WTC11 (cell line): ENCODE results near the gene AKAP10. TPM values are rescaled to one million over a fixed set of nuclear protein-coding genes. Genes with fewer than 3 reads are reported as not detected.

Experiments used
- ATAC-seq: fragments of 200-7000 bp; cut with Tn5 transposase; 2 replicates; pipeline ENCODE4 v1.10.0; 2021; ENCODE audit warnings: mild to moderate bottlenecking, moderate library complexity
- CTCF ChIA-PET: fragments of 300-600 bp; sonication (Branson Sonifier 250); formaldehyde crosslinking; loops from one replicate; lab custom pipeline; 2021; ENCODE audit warnings: antibody characterized with exemption; lab: Charles Lee
- POLR2A ChIA-PET: fragments of 350-600 bp; sonication (Branson Sonifier 250); formaldehyde crosslinking; loops from one replicate; lab custom pipeline; 2021; ENCODE audit warnings: antibody characterized with exemption; lab: Charles Lee
- DNase-seq: peaks from one replicate; pipeline ENCODE4 v3.0.0; 2021; ENCODE audit warnings: low spot score
- H3K27ac Mint-ChIP-seq: 2 replicates; pipeline ENCODE4 v1.8.0; 2021; ENCODE audit warnings: mixed read lengths
- H3K27me3 Mint-ChIP-seq: 2 replicates; pipeline ENCODE4 v1.8.0; 2021; ENCODE audit warnings: low read depth, mild to moderate bottlenecking, moderate library complexity, mixed read lengths
- H3K36me3 Mint-ChIP-seq: 2 replicates; pipeline ENCODE4 v1.8.0; 2021; ENCODE audit warnings: mixed read lengths
- H3K4me1 Mint-ChIP-seq: 2 replicates; pipeline ENCODE4 v1.8.0; 2022; ENCODE audit warnings: mixed read lengths
- H3K4me3 Mint-ChIP-seq: 2 replicates; pipeline ENCODE4 v1.8.0; 2021; ENCODE audit warnings: mild to moderate bottlenecking, moderate library complexity, mixed read lengths
- H3K9me3 Mint-ChIP-seq: 2 replicates; pipeline ENCODE4 v1.8.0; 2021; ENCODE audit warnings: mixed read lengths
- CREB1 ChIP-seq: sonication (generic); formaldehyde crosslinking; IDR thresholded peaks from 2 replicates; pipeline ENCODE4 v1.8.0; 2023; ENCODE audit warnings: mild to moderate bottlenecking, missing genetic modification reagents
- CREM ChIP-seq: sonication (generic); formaldehyde crosslinking; IDR thresholded peaks from 2 replicates; pipeline ENCODE4 v1.8.1; 2022; ENCODE audit warnings: mild to moderate bottlenecking, missing genetic modification reagents, moderate library complexity
- CTCF ChIP-seq: fragments of 200-600 bp; IDR thresholded peaks from 2 replicates; pipeline ENCODE4 v1.8.0; 2022; ENCODE audit warnings: antibody characterized with exemption
- ELF4 ChIP-seq: sonication (generic); formaldehyde crosslinking; IDR thresholded peaks from 2 replicates; pipeline ENCODE4 v1.8.1; 2022; ENCODE audit warnings: low read depth, mild to moderate bottlenecking, moderate library complexity, missing genetic modification reagents
- GABPB1 ChIP-seq: sonication (generic); formaldehyde crosslinking; IDR thresholded peaks from 2 replicates; pipeline ENCODE4 v1.8.1; 2023; ENCODE audit warnings: mild to moderate bottlenecking, missing genetic modification reagents
- JAZF1 ChIP-seq: fragments of 250-450 bp; sonication (Bioruptor Pico); IDR thresholded peaks from 2 replicates; pipeline ENCODE4 v1.9.0; 2021; ENCODE audit warnings: moderate library complexity, mild to moderate bottlenecking, inconsistent platforms
- MAX ChIP-seq: sonication (generic); formaldehyde crosslinking; IDR thresholded peaks from 2 replicates; pipeline ENCODE4 v1.8.0; 2022; ENCODE audit warnings: mild to moderate bottlenecking, missing genetic modification reagents
- MXD4 ChIP-seq: fragments of 250-450 bp; sonication (Bioruptor Pico); IDR thresholded peaks from 2 replicates; pipeline ENCODE4 v1.8.0; 2021; ENCODE audit warnings: mild to moderate bottlenecking, moderate library complexity, borderline replicate concordance
- NFATC4 ChIP-seq: fragments of 250-450 bp; sonication (Bioruptor Pico); IDR thresholded peaks from 2 replicates; pipeline ENCODE4 v1.9.0; 2021; ENCODE audit warnings: mild to moderate bottlenecking
- NR1H2 ChIP-seq: sonication (generic); formaldehyde crosslinking; IDR thresholded peaks from 2 replicates; pipeline ENCODE4 v1.9.0; 2021; ENCODE audit warnings: mild to moderate bottlenecking, moderate library complexity, missing genetic modification reagents
- PREB ChIP-seq: sonication (generic); formaldehyde crosslinking; IDR thresholded peaks from 2 replicates; pipeline ENCODE4 v1.8.1; 2022; ENCODE audit warnings: mild to moderate bottlenecking, missing genetic modification reagents, moderate library complexity, borderline replicate concordance
- SMAD3 ChIP-seq: sonication (generic); formaldehyde crosslinking; IDR thresholded peaks from 2 replicates; pipeline ENCODE4 v1.8.0; 2022; ENCODE audit warnings: missing genetic modification reagents, mild to moderate bottlenecking, borderline replicate concordance
- TCF7 ChIP-seq: sonication (generic); formaldehyde crosslinking; IDR thresholded peaks from 2 replicates; pipeline ENCODE4 v1.8.0; 2022; ENCODE audit warnings: mild to moderate bottlenecking, low read depth, missing genetic modification reagents, moderate library complexity
- ZMAT4 ChIP-seq: fragments of 250-450 bp; sonication (Bioruptor Pico); IDR thresholded peaks from 2 replicates; pipeline ENCODE4 v1.9.0; 2021; ENCODE audit warnings: mild to moderate bottlenecking
- ZNF219 ChIP-seq: sonication (generic); formaldehyde crosslinking; IDR thresholded peaks from 2 replicates; pipeline ENCODE4 v1.8.0; 2023; ENCODE audit warnings: missing genetic modification reagents, mild to moderate bottlenecking, borderline replicate concordance
- ZNF281 ChIP-seq: sonication (generic); formaldehyde crosslinking; IDR thresholded peaks from 2 replicates; pipeline ENCODE4 v1.8.0; 2023; ENCODE audit warnings: mild to moderate bottlenecking, missing genetic modification reagents
- ZNF416 ChIP-seq: fragments of 250-450 bp; sonication (Bioruptor Pico); IDR thresholded peaks from 2 replicates; pipeline ENCODE4 v1.9.0; 2021; ENCODE audit warnings: mild to moderate bottlenecking, inconsistent platforms
- total RNA-seq: library from RNA; stranded (reverse); gene quantifications from 3 replicates; pipeline ENCODE4 v1.2.3, GENCODE V29; 2021
- TF ChIP-seq, protein P1 (sequence below): fragments of 250-450 bp; sonication (Bioruptor Pico); IDR thresholded peaks from 2 replicates; pipeline ENCODE4 v1.8.0; 2021; ENCODE audit warnings: mild to moderate bottlenecking
- TF ChIP-seq, protein P2 (sequence below): fragments of 250-450 bp; sonication (Bioruptor Pico); IDR thresholded peaks from 2 replicates; pipeline ENCODE4 v2.1.2; 2022; ENCODE audit warnings: mild to moderate bottlenecking, moderate library complexity

Gene AKAP10
- total RNA-seq, 1 experiment from 2014 or later = 29.9 TPM

GRCh38 chr17:19978209-19978802, 678 bp upstream of the AKAP10 start:
- CTCF ChIA-PET = interaction anchor here (1.2 to 1.9 kb wide), 4 partner anchors 15 to 249 kb away, joined by 3 to 14 read pairs (median 7); partner anchors contain the start of genes SPECC1 and ULK2

DNA sequence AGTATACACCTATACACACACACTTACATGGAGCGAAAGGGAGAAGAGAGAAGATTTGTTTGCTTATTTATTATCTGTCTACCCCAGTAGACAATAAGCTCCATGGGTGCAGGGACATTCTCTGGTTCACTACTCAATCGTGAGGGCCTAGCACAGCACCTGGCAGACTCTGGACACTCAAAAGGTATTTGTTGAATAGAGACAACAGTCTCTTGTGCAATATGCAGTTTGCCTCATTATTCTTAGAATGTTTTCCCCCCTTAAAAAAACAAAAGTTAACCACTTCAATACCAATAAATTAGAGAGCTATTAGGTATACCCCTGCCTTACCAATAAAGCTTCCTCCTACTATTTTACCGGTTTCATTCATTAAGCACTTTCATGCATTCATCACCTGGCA, 2.0 kb downstream of the AKAP10 start:
- ChIA-PET CTCF (no interaction called here), POLR2A (no interaction called here)
- Mint-ChIP-seq H3K27ac (peak overlapping the region; percentile 71), H3K36me3 (peaks cover 38% of the 10 kb centered on the region), H3K4me3 (peak overlapping the region; percentile 34), H3K4me1 (peaks cover 28% of the 10 kb centered on the region), H3K9me3 (peaks cover 7% of the 10 kb centered on the region), H3K27me3 (peaks cover 3% of the 10 kb centered on the region; the same call in 1 of the 2 replicates)
- TF ChIP-seq ZMAT4 (CRISPR knock-in tag) (no peak), ZNF219 (no peak), NR1H2 (CRISPR knock-in tag) (no peak), MXD4 (CRISPR knock-in tag) (no peak), GABPB1 (no peak), CREM (CRISPR knock-in tag) (no peak), ELF4 (CRISPR knock-in tag) (no peak), CTCF (no peak), NFATC4 (CRISPR knock-in tag) (no peak), TCF7 (CRISPR knock-in tag) (no peak), SMAD3 (no peak), MAX (CRISPR knock-in tag) (no peak), JAZF1 (CRISPR knock-in tag) (no peak), ZNF281 (CRISPR knock-in tag) (no peak), CREB1 (CRISPR knock-in tag) (no peak), ZNF416 (CRISPR knock-in tag) (no peak)
- TF ChIP-seq, protein P1, sequence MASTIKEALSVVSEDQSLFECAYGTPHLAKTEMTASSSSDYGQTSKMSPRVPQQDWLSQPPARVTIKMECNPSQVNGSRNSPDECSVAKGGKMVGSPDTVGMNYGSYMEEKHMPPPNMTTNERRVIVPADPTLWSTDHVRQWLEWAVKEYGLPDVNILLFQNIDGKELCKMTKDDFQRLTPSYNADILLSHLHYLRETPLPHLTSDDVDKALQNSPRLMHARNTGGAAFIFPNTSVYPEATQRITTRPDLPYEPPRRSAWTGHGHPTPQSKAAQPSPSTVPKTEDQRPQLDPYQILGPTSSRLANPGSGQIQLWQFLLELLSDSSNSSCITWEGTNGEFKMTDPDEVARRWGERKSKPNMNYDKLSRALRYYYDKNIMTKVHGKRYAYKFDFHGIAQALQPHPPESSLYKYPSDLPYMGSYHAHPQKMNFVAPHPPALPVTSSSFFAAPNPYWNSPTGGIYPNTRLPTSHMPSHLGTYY = no peak
- TF ChIP-seq, protein P2, sequence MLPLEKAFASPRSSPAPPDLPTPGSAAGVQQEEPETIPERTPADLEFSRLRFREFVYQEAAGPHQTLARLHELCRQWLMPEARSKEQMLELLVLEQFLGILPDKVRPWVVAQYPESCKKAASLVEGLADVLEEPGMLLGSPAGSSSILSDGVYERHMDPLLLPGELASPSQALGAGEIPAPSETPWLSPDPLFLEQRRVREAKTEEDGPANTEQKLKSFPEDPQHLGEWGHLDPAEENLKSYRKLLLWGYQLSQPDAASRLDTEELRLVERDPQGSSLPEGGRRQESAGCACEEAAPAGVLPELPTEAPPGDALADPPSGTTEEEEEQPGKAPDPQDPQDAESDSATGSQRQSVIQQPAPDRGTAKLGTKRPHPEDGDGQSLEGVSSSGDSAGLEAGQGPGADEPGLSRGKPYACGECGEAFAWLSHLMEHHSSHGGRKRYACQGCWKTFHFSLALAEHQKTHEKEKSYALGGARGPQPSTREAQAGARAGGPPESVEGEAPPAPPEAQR (CRISPR knock-in tag) = no peak
- ATAC-seq = no peak
- no peak for DNase-seq

More at GRCh38 chr17:19978209-19978802, 678 bp upstream of the AKAP10 start:
- TF ChIP-seq CREM (CRISPR knock-in tag) (0 out of 2 replicates have a peak, but pooled peaks have one; percentile 14), PREB (CRISPR knock-in tag) (no peak), ELF4 (CRISPR knock-in tag) (no peak), NR1H2 (CRISPR knock-in tag) (0 out of 2 replicates have a peak, but pooled peaks have one; percentile 7)
- H3K4me3 Mint-ChIP-seq = peak overlapping the region; percentile 92
- H3K36me3 Mint-ChIP-seq = peaks cover 24% of the 10 kb centered on the region
- POLR2A ChIA-PET = interaction anchor here (1.2 kb wide), 1 partner anchor 31 kb away, joined by 3 read pairs; the partner anchor contains the start of gene SPECC1
- peaks cover 3% of the 10 kb centered on the region; the same call in 1 of the 2 replicates for H3K27me3 Mint-ChIP-seq
- H3K9me3 Mint-ChIP-seq = peaks cover 7% of the 10 kb centered on the region
- peak overlapping the region; percentile 97 for H3K27ac Mint-ChIP-seq
- ATAC-seq = peak; percentile 14
- H3K4me1 Mint-ChIP-seq = peaks cover 31% of the 10 kb centered on the region
- DNase-seq = no peak
